ENCODE measurements around the gene ZFHX2. TPM values are rescaled to one million over a fixed set of nuclear protein-coding genes. Genes with fewer than 3 reads are reported as not detected.
"Not testable (repeated sequence)": the region's sequence is repeated elsewhere in the genome, so short reads cannot be mapped to it uniquely, and the experiment has no call there.

The ZFHX2 gene
- total RNA-seq, 1 donor from 2014 or later: 3.1 TPM

DNA sequence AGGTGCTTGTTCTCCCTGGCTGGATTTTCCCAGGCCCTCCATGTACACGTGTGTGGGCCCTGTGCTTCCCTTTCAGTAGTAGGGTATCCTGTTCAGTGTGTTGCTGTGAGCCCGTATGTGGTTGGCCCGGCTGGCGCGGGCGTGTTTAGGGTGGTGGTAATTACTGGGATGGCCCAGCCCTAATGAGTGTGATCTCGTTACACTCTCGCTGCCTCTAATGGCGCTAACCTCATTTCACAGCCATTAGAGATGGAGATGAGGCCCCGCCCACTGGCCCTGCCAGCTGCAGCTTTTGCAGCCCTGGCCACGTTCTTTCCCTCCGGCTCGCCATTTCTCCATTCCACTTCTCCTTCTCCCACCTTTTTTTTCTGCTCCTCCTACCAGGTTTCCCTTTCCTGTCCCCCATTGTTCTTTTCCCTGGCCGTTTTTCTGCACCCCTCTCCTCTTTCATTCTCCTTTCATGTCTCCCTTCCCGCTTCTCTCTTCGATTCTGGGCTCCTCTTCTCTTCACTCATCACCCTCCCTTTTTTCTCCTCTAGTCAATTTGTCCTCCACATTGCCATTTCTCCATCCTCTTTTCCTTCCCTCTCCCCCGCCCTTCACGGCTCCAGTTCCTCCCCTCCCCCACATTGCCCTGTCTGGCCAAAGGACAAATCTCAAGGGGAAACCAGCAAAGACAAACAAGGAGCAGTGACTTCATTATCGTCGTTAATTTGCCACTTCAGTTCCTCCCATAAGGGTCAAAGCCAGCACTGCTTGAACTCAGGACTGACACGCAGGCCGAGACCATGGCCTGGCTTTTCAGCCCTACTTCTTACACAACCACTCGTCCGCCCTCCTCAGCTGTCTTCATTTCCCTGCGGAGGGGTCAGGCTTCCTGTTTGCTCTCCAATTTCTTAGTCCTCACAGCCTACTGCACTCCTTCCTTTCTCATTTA lies 6.8 kb downstream of the ZFHX2 start:
- no peak for DNase-seq (ENCODE audit: low spot score)

GRCh38 chr14:23543403-23543802 lies 8.2 kb downstream of the ZFHX2 start:
- DNase-seq (ENCODE audit: low spot score): no peak

DNA sequence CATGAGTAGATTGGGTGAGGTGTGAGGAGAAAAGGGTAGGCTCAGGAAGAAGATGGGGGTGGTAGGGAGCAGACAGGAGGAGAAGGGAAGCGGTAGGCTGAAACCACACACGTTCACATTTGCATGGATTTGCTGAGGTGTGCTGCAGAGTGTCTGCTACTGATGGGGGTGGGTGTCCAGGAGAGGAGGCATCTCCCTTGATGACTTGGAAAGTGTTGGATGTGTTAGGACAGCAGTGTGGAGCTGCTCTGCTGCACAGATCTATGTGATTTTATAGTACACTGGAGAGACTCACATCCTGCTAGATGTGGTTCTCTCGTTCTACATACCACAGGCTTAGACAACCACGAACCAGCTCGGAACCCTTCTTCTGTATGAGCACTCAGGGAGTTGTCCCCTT lies 9.3 kb downstream of the ZFHX2 start:
- no peak for DNase-seq (ENCODE audit: low spot score)

- no peak for DNase-seq (ENCODE audit: low spot score)
These were observed 11.5 kb downstream of the ZFHX2 start for GRCh38 chr14:23540141-23540469.

DNA sequence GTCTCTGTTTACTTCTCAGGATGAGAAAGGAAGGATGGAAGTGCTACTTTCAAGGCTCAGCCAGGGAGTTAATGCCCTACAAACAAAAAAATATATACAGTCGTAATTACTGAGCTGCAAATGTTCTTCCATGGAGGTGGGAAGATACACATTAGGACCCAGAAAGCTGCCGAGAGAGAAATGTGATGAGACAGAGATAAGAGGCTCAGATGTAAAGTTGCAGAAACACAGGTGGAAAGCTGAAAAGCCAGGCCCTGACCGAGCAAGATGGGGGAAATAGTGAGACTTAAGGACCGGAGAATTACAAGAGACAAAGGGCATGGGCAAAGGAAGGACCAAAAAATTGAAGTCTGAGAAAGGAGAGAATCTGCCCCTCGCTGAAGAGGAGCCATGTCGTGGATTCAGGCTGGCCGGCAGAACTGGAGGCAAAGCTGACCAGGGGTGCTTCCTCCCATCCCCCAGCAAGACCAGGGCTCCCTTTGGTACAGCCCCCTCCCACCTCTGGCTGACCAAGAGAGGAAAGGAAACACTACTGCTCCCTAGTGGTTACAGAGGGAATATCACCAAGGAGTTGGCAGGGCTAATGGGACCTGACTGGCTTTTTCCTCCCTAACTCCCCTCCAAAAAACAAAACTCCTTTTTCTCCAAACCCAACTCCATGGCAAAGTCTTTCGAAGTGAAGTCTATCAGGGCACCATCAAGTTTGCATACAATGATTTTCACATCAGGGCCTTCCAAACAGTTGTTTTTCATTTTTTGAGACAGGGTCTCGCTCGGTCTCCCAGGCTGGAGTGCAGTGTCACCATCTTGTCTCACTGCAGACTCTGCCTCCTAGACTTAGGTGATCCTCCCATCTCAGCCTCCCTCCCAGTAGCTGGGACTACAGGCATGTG lies 12.1 kb downstream of the ZFHX2 start:
- no peak for DNase-seq (ENCODE audit: low spot score)

DNA sequence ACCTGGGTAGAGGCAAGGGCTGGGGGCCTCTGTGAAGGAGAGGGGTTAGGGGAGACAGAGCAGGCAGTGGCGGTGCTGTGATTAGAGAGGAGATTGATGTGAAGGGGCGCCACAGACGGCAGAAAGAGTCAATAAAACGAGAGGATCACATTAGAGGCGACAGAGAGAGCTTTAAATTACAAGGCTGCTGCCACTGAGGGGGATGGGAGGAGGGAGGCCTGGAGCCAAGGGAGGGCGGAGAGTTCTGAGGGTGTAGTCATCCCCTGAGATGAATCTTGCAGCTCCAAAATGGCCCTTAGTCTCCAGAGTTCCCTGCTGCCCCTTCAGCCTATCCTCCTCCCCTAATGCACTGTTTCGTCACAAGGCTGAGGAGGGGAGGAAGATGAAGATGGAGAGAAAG lies 12.8 kb downstream of the ZFHX2 start:
- no peak for DNase-seq (ENCODE audit: low spot score)

DNA sequence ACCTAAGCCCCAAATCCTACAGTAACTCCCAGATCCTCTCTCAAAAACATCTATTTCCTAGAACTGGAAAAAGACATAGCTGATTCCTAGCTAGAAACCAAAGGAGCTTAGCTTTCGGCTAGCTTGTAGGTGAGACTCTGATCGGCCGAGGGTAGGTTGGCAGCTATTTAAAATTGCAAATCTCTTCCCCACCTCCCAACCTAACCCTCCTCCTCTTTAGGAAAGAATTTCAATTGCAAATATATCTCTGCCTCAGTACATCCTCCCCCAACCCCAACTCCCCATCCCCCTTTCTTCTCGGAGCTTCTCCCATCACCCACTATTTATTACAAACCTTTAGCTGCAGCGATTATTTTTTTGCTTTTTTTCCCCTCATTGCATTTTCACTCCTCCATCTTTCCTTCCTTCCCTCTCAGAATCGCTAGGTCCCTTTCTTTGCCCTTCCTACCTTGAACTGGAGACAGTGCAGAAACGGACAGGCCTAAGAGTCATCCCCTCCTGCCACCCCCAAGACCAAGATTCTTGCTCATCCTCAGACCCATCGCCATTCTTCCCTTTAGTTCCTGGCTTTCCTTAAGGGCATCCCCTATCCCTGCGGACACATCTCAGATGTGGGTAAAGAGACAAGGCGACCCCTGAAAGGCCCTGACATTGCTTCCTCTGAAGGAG lies 13.4 kb downstream of the ZFHX2 start:
- DNase-seq (ENCODE audit: low spot score): no peak

DNA sequence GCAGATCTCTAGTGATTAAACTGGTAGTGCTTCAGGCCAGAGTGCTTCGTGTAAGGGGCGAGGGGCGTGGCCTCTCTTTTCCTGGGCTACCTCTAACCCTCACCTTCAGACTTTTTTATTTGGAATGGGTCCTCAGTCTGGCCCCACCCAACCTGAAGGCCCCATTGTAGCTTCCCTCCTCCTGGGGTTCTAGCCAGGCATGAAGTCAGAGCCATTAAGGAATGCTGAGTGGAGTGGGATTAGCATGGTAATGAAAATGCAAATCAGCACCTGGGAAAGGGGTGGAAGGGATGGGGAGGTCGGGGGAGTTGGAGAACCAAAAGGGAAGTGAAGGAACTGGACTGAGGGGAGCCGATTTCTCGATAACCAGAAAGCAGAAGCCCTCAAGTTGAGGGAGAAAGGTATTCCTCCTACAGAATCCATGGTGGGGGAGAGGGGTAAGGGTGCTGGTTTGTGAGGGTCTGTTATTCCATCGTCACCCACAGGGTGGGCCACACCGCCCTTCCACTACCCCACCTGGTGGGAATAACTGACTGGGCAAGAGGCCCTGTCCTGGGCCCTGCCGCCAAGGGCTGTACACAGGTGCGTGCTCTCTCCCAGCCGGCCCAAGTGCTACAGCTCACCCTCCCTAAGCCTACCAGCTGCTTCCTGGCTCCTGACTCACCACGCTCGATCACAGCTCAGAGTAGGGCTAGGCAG lies 14.1 kb downstream of the ZFHX2 start:
- DNase-seq (ENCODE audit: low spot score): no peak

DNA sequence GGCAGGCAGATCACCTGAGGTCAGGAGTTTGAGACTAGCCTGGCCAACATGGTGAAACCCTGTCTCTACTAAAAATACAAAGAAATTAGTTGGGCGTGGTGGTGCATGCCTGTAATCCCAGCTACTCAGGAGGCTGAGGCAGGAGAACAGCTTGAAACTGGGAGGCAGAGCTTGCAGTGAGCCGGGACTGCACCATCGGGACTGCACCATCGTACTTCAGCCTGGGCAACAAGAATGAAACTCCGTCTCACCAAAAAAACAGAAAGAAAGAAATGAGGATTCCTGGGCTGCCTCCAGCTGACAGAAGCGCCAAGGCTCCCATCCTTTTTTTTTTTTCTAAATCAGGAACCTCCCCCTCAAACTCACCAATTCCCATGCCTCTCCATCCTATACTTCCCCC lies 14.7 kb downstream of the ZFHX2 start:
- not testable (repeated sequence) for DNase-seq (ENCODE audit: low spot score)

DNA sequence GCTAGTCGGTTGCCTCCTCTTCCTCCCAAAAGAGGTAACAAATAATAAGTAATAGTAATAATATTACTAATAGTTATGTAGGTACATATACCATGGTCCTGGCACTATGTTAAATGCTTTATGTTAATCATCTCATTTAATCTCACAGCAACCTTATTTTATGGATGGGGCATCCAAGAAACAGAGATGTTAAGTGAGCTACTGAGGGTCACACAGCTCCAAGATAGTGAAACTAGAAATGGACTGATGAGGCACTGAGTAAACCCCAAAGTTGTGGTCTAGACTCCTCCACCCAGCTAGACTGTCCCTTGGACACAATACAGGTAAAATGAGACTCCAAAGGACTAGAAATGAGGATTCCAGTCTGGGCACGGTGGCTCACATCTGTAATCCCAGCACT lies 15.1 kb downstream of the ZFHX2 start:
- DNase-seq (ENCODE audit: low spot score): no peak

DNA sequence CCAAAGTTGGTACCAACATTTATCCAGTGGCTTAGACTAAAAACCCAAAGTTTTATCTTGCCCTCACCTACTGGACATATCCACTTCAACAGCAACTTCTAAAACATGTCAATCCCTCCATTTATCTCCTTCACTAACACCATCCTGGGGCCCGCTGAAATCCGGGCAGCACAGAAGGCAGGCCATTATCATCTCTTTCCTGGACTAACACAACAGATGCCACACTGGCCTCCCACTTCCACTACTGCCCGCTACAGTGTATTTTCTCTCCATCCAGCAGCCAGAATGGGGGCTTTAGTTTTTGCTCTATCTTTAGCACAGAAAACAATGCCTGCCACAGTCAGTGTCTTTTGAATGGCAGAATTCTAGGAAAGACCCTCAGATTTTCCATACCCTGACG lies 15.6 kb downstream of the ZFHX2 start:
- no peak for DNase-seq (ENCODE audit: low spot score)

- DNase-seq (ENCODE audit: low spot score): no peak
These were observed 17.7 kb downstream of the ZFHX2 start for GRCh38 chr14:23533652-23534435.

GRCh38 chr14:23532658-23533057 lies 18.9 kb downstream of the ZFHX2 start:
- no peak for DNase-seq (ENCODE audit: low spot score)

DNA sequence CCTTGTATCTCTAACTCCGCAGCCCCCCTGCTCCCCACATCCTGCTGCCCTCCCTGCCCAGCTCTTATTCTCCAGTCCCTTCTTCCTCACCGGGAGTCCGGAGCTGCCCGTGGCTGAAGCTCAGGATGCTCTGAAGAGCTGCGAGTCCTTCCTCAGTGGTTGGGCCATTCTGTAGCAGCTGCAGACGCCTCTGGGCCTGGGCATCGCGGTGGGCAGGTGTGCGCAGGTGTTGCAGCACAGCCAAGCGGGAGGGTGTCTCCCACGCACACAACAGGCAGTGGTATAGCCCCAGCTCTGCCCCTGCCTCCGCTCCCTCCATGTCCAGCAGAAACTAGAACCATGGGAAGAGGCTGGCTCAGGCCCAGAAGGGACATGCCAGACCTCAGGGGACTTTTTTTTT lies 20.2 kb downstream of the ZFHX2 start:
- no peak for DNase-seq (ENCODE audit: low spot score)

DNA sequence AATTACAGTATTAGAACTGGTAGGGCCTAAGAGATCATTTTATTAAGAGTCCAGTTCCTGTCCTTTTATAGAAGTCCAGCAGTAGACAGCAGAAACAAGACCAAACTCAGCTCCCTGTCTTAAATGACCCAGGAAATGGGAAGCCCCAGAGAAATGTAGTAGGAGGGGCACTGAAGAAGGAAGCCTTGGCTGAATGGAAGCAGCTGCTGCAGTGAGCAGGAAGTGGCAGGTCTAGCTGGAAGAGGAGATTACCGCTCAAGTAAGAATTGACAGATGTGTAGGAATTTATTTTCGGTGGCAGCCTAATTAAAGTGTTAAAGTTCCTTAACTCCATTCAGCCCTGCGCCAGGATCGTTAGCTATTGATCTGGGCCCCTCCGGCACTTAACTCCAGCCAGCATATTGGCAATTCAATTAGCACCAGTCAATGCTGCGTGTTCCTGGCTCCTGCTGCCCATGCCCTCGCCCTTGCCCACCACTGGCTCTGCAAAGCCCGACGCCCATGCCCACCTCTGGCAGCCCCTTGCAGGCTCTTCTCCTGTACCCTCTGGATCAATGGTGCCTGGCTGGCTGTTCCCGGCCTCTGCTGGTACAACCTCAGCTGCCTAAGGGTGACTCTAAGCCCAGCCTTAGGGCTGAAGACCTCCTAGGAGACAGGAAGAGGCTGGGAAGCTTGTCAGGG lies 21.1 kb downstream of the ZFHX2 start:
- DNase-seq (ENCODE audit: low spot score): no peak

- DNase-seq (ENCODE audit: low spot score): no peak
These were observed 22.5 kb downstream of the ZFHX2 start for GRCh38 chr14:23529016-23529415.

DNA sequence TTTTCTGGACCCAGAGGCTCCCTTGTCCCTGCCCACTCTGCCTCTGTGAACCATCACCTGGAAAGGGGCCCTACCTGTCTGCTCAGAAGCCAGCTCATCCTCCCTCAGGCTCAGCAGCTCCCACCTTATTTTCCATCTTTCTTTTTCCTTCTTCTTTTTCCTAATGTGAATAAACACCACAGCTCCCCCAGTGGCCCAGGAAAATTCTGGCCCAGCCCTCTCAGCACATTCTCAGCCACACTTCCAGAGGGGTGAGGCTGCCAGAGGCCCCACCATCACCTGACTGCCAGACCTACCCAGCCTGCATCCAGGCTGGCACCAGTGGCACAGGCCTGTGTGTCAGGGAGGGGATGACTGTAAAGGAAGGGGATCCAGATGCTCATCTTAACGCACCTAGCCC lies 23.0 kb downstream of the ZFHX2 start:
- DNase-seq (ENCODE audit: low spot score): no peak

GRCh38 chr14:23525611-23526010 lies 26.0 kb downstream of the ZFHX2 start:
- DNase-seq (ENCODE audit: low spot score): no peak

DNA sequence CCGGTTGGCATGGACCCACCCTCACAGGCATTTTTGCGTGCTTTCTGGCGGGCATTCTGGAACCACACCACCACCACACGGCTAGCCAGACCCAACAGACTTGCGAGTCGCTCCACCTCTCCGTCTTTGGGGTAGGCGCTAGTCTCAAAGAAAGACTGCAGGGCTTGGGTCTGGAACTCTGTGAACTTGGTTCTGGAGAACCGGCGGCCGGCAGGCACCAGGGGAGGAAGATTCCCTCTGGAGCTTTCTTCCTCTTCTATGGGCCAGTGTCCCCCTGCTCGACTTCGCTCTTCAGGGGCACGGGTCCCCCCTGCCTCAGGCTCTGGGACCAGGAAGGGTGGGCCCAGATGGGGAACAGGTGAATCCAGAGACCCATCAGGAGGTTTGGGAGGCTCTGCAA lies 26.6 kb downstream of the ZFHX2 start:
- DNase-seq (ENCODE audit: low spot score): no peak
